H1 (cell line): Measurements from ENCODE around the gene SH3D19. TPM values are rescaled to one million over a fixed set of nuclear protein-coding genes. Genes with fewer than 3 reads are reported as not detected.
A peak's percentile ranks its signal among the peaks of the same experiment; 100 is the strongest.

Experiments
- CTCF ChIA-PET: fragments of 300-600 bp; sonication (Branson Sonifier 250); formaldehyde crosslinking; loops from one replicate; lab custom pipeline; 2021; ENCODE audit not compliant: partially characterized antibody; lab: Charles Lee
- POLR2A ChIA-PET: fragments of 300-600 bp; sonication (Branson Sonifier 250); formaldehyde crosslinking; loops from one replicate; lab custom pipeline; 2021; ENCODE audit warnings: inconsistent platforms; ENCODE audit not compliant: partially characterized antibody; lab: Charles Lee
- DNase-seq, 2 experiments: peaks; one replicate each; pipeline versions ENCODE4 v3.0.0 to v3.0.0-alpha.2; 2010 to 2022; ENCODE audit warnings: low spot score in 2 of 2, low read depth in 1 of 2, mixed read lengths in 1 of 2
- FAIRE-seq: peaks from 2 replicates; lab custom pipeline; 2011; peaks lifted over from hg19 to GRCh38; lab: Jason Lieb, UNC
- H2AFZ ChIP-seq: 2 replicates; pipeline ENCODE4 v1.8.1; 2012; ENCODE audit warnings: low read length, inconsistent platforms
- H2AK5ac ChIP-seq: 2 replicates; pipeline ENCODE4 v1.6.1; 2013; ENCODE audit warnings: low read depth, low read length
- H2BK120ac ChIP-seq: replicated peaks from 2 replicates; pipeline ENCODE3; 2013; ENCODE audit warnings: low read depth, low read length, inconsistent platforms
- H2BK12ac ChIP-seq: 2 replicates; pipeline ENCODE4 v1.6.1; 2013; ENCODE audit warnings: low read depth, low read length
- H2BK15ac ChIP-seq: 2 replicates; pipeline ENCODE4 v1.6.1; 2013; ENCODE audit warnings: low read length
- H2BK20ac ChIP-seq: 2 replicates; pipeline ENCODE4 v1.6.1; 2013; ENCODE audit warnings: low read length
- H2BK5ac ChIP-seq: 2 replicates; pipeline ENCODE4 v1.6.1; 2013; ENCODE audit warnings: low read depth, low read length
- H3K14ac ChIP-seq: 2 replicates; pipeline ENCODE4 v1.6.1; 2013; ENCODE audit warnings: inconsistent platforms; ENCODE audit not compliant: insufficient read length
- H3K18ac ChIP-seq: 2 replicates; pipeline ENCODE4 v1.6.1; 2013; ENCODE audit warnings: low read length; ENCODE audit errors: extremely low read depth
- H3K23ac ChIP-seq: 2 replicates; pipeline ENCODE4 v1.6.1; 2013; ENCODE audit warnings: inconsistent platforms; ENCODE audit not compliant: insufficient read length
- H3K23me2 ChIP-seq: 2 replicates; pipeline ENCODE4 v1.6.1; 2013; ENCODE audit warnings: low read depth, low read length
- H3K27ac ChIP-seq: 2 replicates; pipeline ENCODE4 v1.6.1; 2011; ENCODE audit warnings: low read depth, low read length, inconsistent platforms
- H3K27me3 ChIP-seq, 4 experiments: replicated peaks in 1 of 4; 1 replicate in 1 of 4; 2 replicates in 3 of 4; pipeline versions ENCODE4 v1.6.1 to v1.8.1; 2011 to 2013; ENCODE audit warnings: low read length in 3 of 4, mild to moderate bottlenecking in 3 of 4, inconsistent platforms in 2 of 4, mixed read lengths in 2 of 4, moderate library complexity in 1 of 4; ENCODE audit not compliant: control insufficient read depth in 3 of 4, insufficient read depth in 3 of 4; ENCODE audit errors: extremely low read depth in 1 of 4
- H3K36me3 ChIP-seq, 4 experiments: 2 replicates each; pipeline versions ENCODE4 v1.6.1 to v1.8.1; 2011 to 2013; ENCODE audit warnings: mild to moderate bottlenecking in 4 of 4, low read length in 3 of 4, moderate library complexity in 2 of 4, control low read depth in 1 of 4, inconsistent platforms in 1 of 4; ENCODE audit not compliant: insufficient read depth in 4 of 4, control insufficient read depth in 2 of 4
- H3K4ac ChIP-seq: replicated peaks from 2 replicates; pipeline ENCODE3; 2013; ENCODE audit warnings: low read length, low read depth, mixed read lengths, inconsistent platforms; ENCODE audit not compliant: insufficient read length
- H3K4me1 ChIP-seq, 4 experiments: replicated peaks in 1 of 4; 1 replicate in 1 of 4; 2 replicates in 3 of 4; pipeline versions ENCODE4 v1.6.1 to v1.8.1; 2011 to 2013; ENCODE audit warnings: low read length in 3 of 4, inconsistent platforms in 2 of 4, mixed read lengths in 1 of 4; ENCODE audit not compliant: insufficient read depth in 4 of 4, control insufficient read depth in 3 of 4
- H3K4me2 ChIP-seq, 2 experiments: 2 replicates each; pipeline versions ENCODE4 v1.6.1 to v1.8.1; 2011 to 2013; ENCODE audit warnings: low read depth in 2 of 2, low read length in 2 of 2, control low read depth in 1 of 2, inconsistent platforms in 1 of 2, mild to moderate bottlenecking in 1 of 2; ENCODE audit not compliant: insufficient read depth in 1 of 2
- H3K4me3 ChIP-seq, 4 experiments: fragments of 200-600, 300-600 bp in 1 of 4; sonication (generic), shearing (Covaris generic), sonication (Bioruptor Twin) in 1 of 4; 2 replicates each; pipeline versions ENCODE4 v1.5.1 to v1.8.1; 2011 to 2016; ENCODE audit warnings: low read length in 4 of 4, low read depth in 3 of 4, control low read depth in 2 of 4, inconsistent platforms in 2 of 4, mild to moderate bottlenecking in 2 of 4, mixed read lengths in 1 of 4, moderate library complexity in 1 of 4; ENCODE audit not compliant: insufficient read depth in 2 of 4; ENCODE audit errors: extremely low read depth in 1 of 4
- H3K56ac ChIP-seq: replicated peaks from 2 replicates; pipeline ENCODE3; 2013; ENCODE audit warnings: low read depth, mild to moderate bottlenecking, mixed read lengths, low read length, inconsistent platforms; ENCODE audit not compliant: insufficient read length
- H3K79me1 ChIP-seq: 2 replicates; pipeline ENCODE4 v1.6.1; 2013; ENCODE audit warnings: low read depth, low read length, control low read depth
- H3K79me2 ChIP-seq, 2 experiments: 2 replicates each; pipeline versions ENCODE4 v1.6.1 to v1.8.1; 2012 to 2013; ENCODE audit warnings: low read length in 2 of 2, mild to moderate bottlenecking in 2 of 2, inconsistent platforms in 1 of 2; ENCODE audit not compliant: insufficient read depth in 2 of 2, control insufficient read depth in 1 of 2
- H3K9ac ChIP-seq, 4 experiments: replicated peaks in 1 of 4; 1 replicate in 1 of 4; 2 replicates in 3 of 4; pipeline versions ENCODE4 v1.6.1 to v1.8.1; 2011 to 2013; ENCODE audit warnings: low read depth in 3 of 4, low read length in 3 of 4, control low read depth in 2 of 4, mild to moderate bottlenecking in 2 of 4, moderate library complexity in 2 of 4, inconsistent platforms in 1 of 4; ENCODE audit errors: extremely low read depth in 1 of 4
- H3K9me3 ChIP-seq, 2 experiments: 2 replicates each; pipeline versions ENCODE4 v1.6.1 to v1.8.1; 2012 to 2013; ENCODE audit warnings: mild to moderate bottlenecking in 2 of 2, moderate library complexity in 2 of 2, control low read depth in 1 of 2, inconsistent platforms in 1 of 2, low read depth in 1 of 2, low read length in 1 of 2, mixed read lengths in 1 of 2; ENCODE audit not compliant: insufficient read depth in 2 of 2
- H4K20me1 ChIP-seq, 2 experiments: replicated peaks in 1 of 2; 2 replicates each; pipeline versions ENCODE3 to v1.8.1; 2011 to 2013; ENCODE audit warnings: inconsistent platforms in 2 of 2, low read length in 2 of 2, mild to moderate bottlenecking in 1 of 2; ENCODE audit not compliant: insufficient read depth in 2 of 2, control insufficient read depth in 1 of 2
- H4K5ac ChIP-seq: 2 replicates; pipeline ENCODE4 v1.6.1; 2013; ENCODE audit warnings: low read length, low read depth, mixed read lengths, inconsistent platforms; ENCODE audit not compliant: insufficient read length
- H4K8ac ChIP-seq: 2 replicates; pipeline ENCODE4 v1.8.0; 2013; ENCODE audit warnings: mild to moderate bottlenecking, moderate library complexity, low read length, inconsistent platforms; ENCODE audit not compliant: insufficient read depth; ENCODE audit errors: extremely low read depth
- H4K91ac ChIP-seq: replicated peaks from 2 replicates; pipeline ENCODE3; 2013; ENCODE audit warnings: low read length, mixed read lengths, inconsistent platforms; ENCODE audit not compliant: insufficient read length
- HDAC2 ChIP-seq, 2 experiments: fragments of 300-600 bp in 1 of 2; sonication (generic) in 1 of 2; IDR thresholded peaks; 2 replicates each; pipeline ENCODE4 v1.6.1; 2011 to 2012; ENCODE audit warnings: low read depth in 2 of 2, low read length in 2 of 2, mild to moderate bottlenecking in 2 of 2, moderate library complexity in 2 of 2, borderline replicate concordance in 1 of 2, inconsistent platforms in 1 of 2
- RXRA ChIP-seq: IDR thresholded peaks from 2 replicates; pipeline ENCODE4 v1.6.1; 2011; ENCODE audit warnings: low read depth, mild to moderate bottlenecking, low read length, moderate library complexity; ENCODE audit not compliant: insufficient read depth
- WGBS, 2 experiments: shearing (Covaris generic) in 1 of 2; methylation state at CpG; one replicate each; pipeline versions ENCODE4 v1.1.6 to v1.1.7; 2013 to 2015; ENCODE audit warnings: low lambda C conversion rate in 2 of 2, mixed read lengths in 2 of 2, inconsistent platforms in 1 of 2, low coverage in 1 of 2, missing lambda C conversion rate in 1 of 2; ENCODE audit not compliant: insufficient replicate concordance in 2 of 2, insufficient coverage in 1 of 2, insufficient read length in 1 of 2; ENCODE audit errors: extremely low coverage in 1 of 2, missing lambda C conversion rate in 1 of 2; 5-methylcytosine and 5-hydroxymethylcytosine counted together
- polyA plus RNA-seq, 7 experiments: library from polyadenylated mRNA; depleted of rRNA in 3 of 7; stranded (reverse) in 5 of 7; unstranded in 2 of 7; fragments of >200 nt in 5 of 7; fragments of 200-250 nt in 2 of 7; gene quantifications; 1 replicate in 5 of 7; 2 replicates in 1 of 7; 4 replicates in 1 of 7; pipeline versions ENCODE4 v1.2.1 to v1.2.3, GENCODE V29; 2011 to 2013; ENCODE audit warnings: missing spikeins in 2 of 7, mixed read lengths in 2 of 7
- total RNA-seq: library from RNA; stranded (reverse); fragmentation: NEBNext Ultra II Directional; extraction: Animal tissue kit (Norgen Biotek cat#: 25700); gene quantifications from 2 replicates; pipeline ENCODE4 v1.2.1, GENCODE V29; 2021

SH3D19 gene
- total and polyA plus RNA-seq, 2 of the 8 experiments (the other 6 are each of a cell fraction or from before 2014, with no cell fraction given) = 11.7 to 51.3 TPM

GRCh38 chr4:151198748-151199147, 126.7 kb downstream of the SH3D19 start:
- Histone ChIP-seq H3K79me2 (peaks cover 0 to 16% of the 10 kb centered on the region in 2 experiments; a peak in 1 of 4 replicates), H3K18ac (no peak overlapping the region), H3K4me2 (no peak overlapping the region), H4K8ac (no peak overlapping the region), H3K23ac (no peak overlapping the region), H2BK5ac (no peak overlapping the region), H3K4me3 (no peak overlapping the region), H2BK12ac (no peak overlapping the region), H4K20me1 (no peaks in the 10 kb centered on the region), H3K4me1 (peaks cover 0 to 2% (median 1%) of the 10 kb centered on the region in 4 experiments; a peak in 2 of 7 replicates), H2AK5ac (no peak overlapping the region), H3K9ac (no peak overlapping the region), H3K56ac (no peak overlapping the region), H2AFZ (no peak overlapping the region), H3K14ac (no peak overlapping the region), H3K36me3 (no peaks in the 10 kb centered on the region), H4K91ac (no peak overlapping the region)
- CTCF ChIA-PET = interaction anchor here (0.6 kb wide), 2 partner anchors 9 to 1961 kb away, joined by 3 read pairs; no protein-coding TSS in a partner anchor
- POLR2A ChIA-PET = interaction anchor here (0.7 kb wide), 1 partner anchor 9 kb away, joined by 3 read pairs; no protein-coding TSS in a partner anchor
- WGBS, 2 experiments = 90% methylated on average over 3 of the region's 3 CpGs; no CpG with 5 or more reads in 1 of the 2 experiments
- DNase-seq = no peak
- no peak for TF ChIP-seq HDAC2 (IDR thresholded peaks at IDR 0.05; ENCODE audit: borderline replicate concordance in 1 of 2, low read depth in 2 of 2, low read length in 2 of 2)
- TF ChIP-seq RXRA = no peak
- TF ChIP-seq, all 59 proteins: peak for 0
- Histone ChIP-seq H4K5ac (no peak overlapping the region), H3K9me3 (no peaks in the 10 kb centered on the region), H3K27me3 (no peaks in the 10 kb centered on the region), H3K23me2 (no peaks in the 10 kb centered on the region; the same call in 1 of the 2 replicates), H2BK20ac (no peak overlapping the region), H3K79me1 (no peaks in the 10 kb centered on the region; the same call in 1 of the 2 replicates), H2BK120ac (no peak overlapping the region), H3K4ac (no peak overlapping the region), H3K27ac (no peak overlapping the region), H2BK15ac (no peak overlapping the region)
- peak; percentile 7 for FAIRE-seq
